HEK293T (cell line): ENCODE results near the gene MPPED1.

Experiments used
- CTCF ChIA-PET: fragments of 350-600 bp; formaldehyde crosslinking; extraction: SDS; loops from one replicate; lab custom pipeline; 2021; ENCODE audit warnings: antibody characterized with exemption, inconsistent platforms; lab: Yijun Ruan, JAX
- POLR2A ChIA-PET: fragments of 350-600 bp; formaldehyde crosslinking; extraction: SDS; loops from one replicate; lab custom pipeline; 2020; ENCODE audit warnings: antibody characterized with exemption, inconsistent platforms; lab: Yijun Ruan, JAX
- DNase-seq: peaks from one replicate; pipeline ENCODE4 v3.0.0; 2012; ENCODE audit warnings: mixed read lengths; ENCODE audit errors: extremely low spot score
- ARNT ChIP-seq: fragments of 450-650 bp; IDR thresholded peaks from 2 replicates; pipeline ENCODE4 v1.6.1; 2017; ENCODE audit warnings: mild to moderate bottlenecking
- BHLHE40 ChIP-seq: fragments of 450-650 bp; IDR thresholded peaks from 2 replicates; pipeline ENCODE4 v1.6.1; 2016; ENCODE audit warnings: mild to moderate bottlenecking, moderate library complexity, borderline replicate concordance
- CTBP1 ChIP-seq: fragments of 450-650 bp; IDR thresholded peaks from 2 replicates; pipeline ENCODE4 v1.6.1; 2016; ENCODE audit warnings: borderline replicate concordance
- ELF4 ChIP-seq: fragments of 450-650 bp; IDR thresholded peaks from 2 replicates; pipeline ENCODE4 v1.6.1; 2017; ENCODE audit warnings: antibody characterized with exemption
- FOXA1 ChIP-seq: fragments of 450-650 bp; IDR thresholded peaks from 2 replicates; pipeline ENCODE4 v1.6.1; 2016; ENCODE audit warnings: mild to moderate bottlenecking
- FOXK2 ChIP-seq: fragments of 450-650 bp; IDR thresholded peaks from 2 replicates; pipeline ENCODE4 v1.6.1; 2016; ENCODE audit warnings: mild to moderate bottlenecking
- FOXM1 ChIP-seq: fragments of 450-650 bp; IDR thresholded peaks from 2 replicates; pipeline ENCODE4 v1.6.1; 2017; ENCODE audit warnings: mild to moderate bottlenecking, borderline replicate concordance
- HDGF ChIP-seq: fragments of 450-650 bp; IDR thresholded peaks from 2 replicates; pipeline ENCODE4 v1.6.1; 2017; ENCODE audit warnings: antibody characterized with exemption, borderline replicate concordance
- L3MBTL2 ChIP-seq: fragments of 450-650 bp; conservative IDR thresholded peaks from 2 replicates; pipeline ENCODE4 v1.6.1; 2016; ENCODE audit warnings: mild to moderate bottlenecking
- LEF1 ChIP-seq: fragments of 450-650 bp; IDR thresholded peaks from 2 replicates; pipeline ENCODE4 v1.6.1; 2017; ENCODE audit warnings: mild to moderate bottlenecking, borderline replicate concordance
- NFRKB ChIP-seq: fragments of 450-650 bp; IDR thresholded peaks from 2 replicates; pipeline ENCODE4 v1.6.1; 2016; ENCODE audit warnings: mild to moderate bottlenecking, moderate library complexity
- PKNOX1 ChIP-seq: fragments of 450-650 bp; IDR thresholded peaks from 2 replicates; pipeline ENCODE4 v1.6.1; 2016
- SP1 ChIP-seq: fragments of 450-650 bp; IDR thresholded peaks from 2 replicates; pipeline ENCODE4 v1.6.1; 2017
- SUZ12 ChIP-seq: fragments of 450-650 bp; IDR thresholded peaks from 2 replicates; pipeline ENCODE4 v1.6.1; 2016; ENCODE audit warnings: mild to moderate bottlenecking
- TARDBP ChIP-seq: fragments of 450-650 bp; IDR thresholded peaks from 2 replicates; pipeline ENCODE4 v1.6.1; 2016
- ZNF384 ChIP-seq: fragments of 450-650 bp; IDR thresholded peaks from 2 replicates; pipeline ENCODE4 v1.6.1; 2016

MPPED1 gene

GRCh38 chr22:43462701-43463100 lies 50.9 kb downstream of the MPPED1 start:
- ChIA-PET POLR2A (no interaction called here), CTCF (interaction anchor here (0.5 kb wide), 1 partner anchor 14 kb away, joined by 4 read pairs; no protein-coding TSS in a partner anchor)
- TF ChIP-seq FOXA1 (no peak), ZNF384 (no peak), BHLHE40 (no peak), PKNOX1 (no peak), FOXM1 (no peak), SP1 (no peak), HDGF (no peak), FOXK2 (no peak), SUZ12 (no peak), LEF1 (no peak)
- no peak for DNase-seq

GRCh38 chr22:43464809-43465208 lies 53.0 kb downstream of the MPPED1 start:
- ChIA-PET CTCF (no interaction called here), POLR2A (no interaction called here)
- TF ChIP-seq PKNOX1: no peak
- TF ChIP-seq SUZ12: no peak
- no peak for TF ChIP-seq ELF4
- TF ChIP-seq FOXA1: no peak
- no peak for TF ChIP-seq LEF1
- TF ChIP-seq FOXM1: no peak
- no peak for TF ChIP-seq NFRKB
- no peak for TF ChIP-seq ZNF384
- TF ChIP-seq ARNT: no peak
- no peak for TF ChIP-seq FOXK2
- TF ChIP-seq L3MBTL2: no peak
- TF ChIP-seq TARDBP: no peak
- no peak for TF ChIP-seq HDGF
- no peak for TF ChIP-seq CTBP1
- TF ChIP-seq SP1: no peak
- DNase-seq: no peak

- TF ChIP-seq LEF1: no peak
- no peak for TF ChIP-seq SP1
- TF ChIP-seq FOXA1: no peak
- no peak for TF ChIP-seq NFRKB
- no peak for TF ChIP-seq FOXM1
- no peak for TF ChIP-seq ELF4
- no peak for TF ChIP-seq TARDBP
- TF ChIP-seq PKNOX1: no peak
- no peak for TF ChIP-seq FOXK2
- no peak for TF ChIP-seq ZNF384
- TF ChIP-seq L3MBTL2: no peak
- TF ChIP-seq CTBP1: no peak
- TF ChIP-seq SUZ12: no peak
- no peak for TF ChIP-seq HDGF
- TF ChIP-seq ARNT: no peak
- TF ChIP-seq BHLHE40: no peak
- ChIA-PET CTCF (no interaction called here), POLR2A (interaction anchor here (0.5 kb wide), 1 partner anchor 1270 kb away, joined by 3 read pairs; no protein-coding TSS in a partner anchor)
- DNase-seq: no peak
Observed at GRCh38 chr22:43465291-43466015, 53.6 kb downstream of the MPPED1 start.

GRCh38 chr22:43466710-43467109 lies 54.9 kb downstream of the MPPED1 start:
- no peak for DNase-seq
- ChIA-PET POLR2A (no interaction called here), CTCF (no interaction called here)
- TF ChIP-seq SUZ12: no peak
- TF ChIP-seq CTBP1: no peak
- no peak for TF ChIP-seq FOXK2
- TF ChIP-seq NFRKB: no peak
- TF ChIP-seq FOXA1: no peak
- TF ChIP-seq TARDBP: no peak
- no peak for TF ChIP-seq PKNOX1
- no peak for TF ChIP-seq SP1

- DNase-seq: no peak
- CTCF ChIA-PET: no interaction called here
- TF ChIP-seq LEF1: no peak
- no peak for TF ChIP-seq HDGF
- TF ChIP-seq FOXA1: no peak
- no peak for TF ChIP-seq FOXK2
- TF ChIP-seq ELF4: no peak
- TF ChIP-seq NFRKB: no peak
- no peak for TF ChIP-seq L3MBTL2
- no peak for TF ChIP-seq CTBP1
- TF ChIP-seq FOXM1: no peak
- no peak for TF ChIP-seq SUZ12
- no peak for TF ChIP-seq PKNOX1
- no peak for TF ChIP-seq BHLHE40
- TF ChIP-seq ARNT: no peak
- no peak for TF ChIP-seq TARDBP
- TF ChIP-seq SP1: no peak
- TF ChIP-seq ZNF384: no peak
- POLR2A ChIA-PET: no interaction called here
Observed at GRCh38 chr22:43467216-43467940, 55.6 kb downstream of the MPPED1 start.
